Measurements from ENCODE around the gene CDHR2.

DNA sequence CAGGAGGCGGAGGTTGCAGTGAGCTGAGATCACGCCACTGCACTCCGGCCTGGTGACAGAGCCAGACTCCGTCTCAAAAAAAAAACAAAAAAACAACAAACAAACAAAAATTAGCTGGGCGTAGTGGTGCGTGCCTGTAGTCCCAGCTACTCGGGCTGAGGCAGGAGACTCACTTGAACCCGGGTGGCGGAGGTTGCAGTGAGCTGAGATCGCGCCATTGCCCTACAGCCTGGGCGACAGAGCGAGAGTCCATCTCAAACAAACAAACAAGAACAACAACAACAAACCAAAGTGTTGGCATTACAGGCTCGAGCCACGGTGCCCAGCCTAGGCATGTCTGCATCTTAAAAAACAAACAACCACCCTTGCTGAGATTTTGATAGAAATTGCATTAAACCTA, 24.2 kb upstream of the CDHR2 start:
- TF ChIP-seq CTCF (IDR thresholded peaks at IDR 0.05): no peak
- no peak for TF ChIP-seq POLR2AphosphoS5 (IDR thresholded peaks at IDR 0.05)
- TF ChIP-seq EP300 (IDR thresholded peaks at IDR 0.05): no peak
